Ishikawa (cell line): ENCODE data around the gene CHRNA1.

Source experiments
- CREB1 ChIP-seq: IDR thresholded peaks from 2 replicates; pipeline ENCODE4 v1.6.1; 2012; ENCODE audit warnings: low read depth
- EP300 ChIP-seq: IDR thresholded peaks from 2 replicates; pipeline ENCODE4 v1.6.1; 2012; ENCODE audit warnings: borderline replicate concordance
- FOXM1 ChIP-seq: IDR thresholded peaks from 2 replicates; pipeline ENCODE4 v1.6.1; 2012; ENCODE audit warnings: low read depth, borderline replicate concordance
- RAD21 ChIP-seq: IDR thresholded peaks from 2 replicates; pipeline ENCODE4 v1.6.1; 2012; ENCODE audit warnings: low read depth
- TAF1 ChIP-seq: IDR thresholded peaks from 2 replicates; pipeline ENCODE4 v1.6.1; 2012; ENCODE audit warnings: low read depth, mild to moderate bottlenecking
- TCF12 ChIP-seq: IDR thresholded peaks from 2 replicates; pipeline ENCODE4 v1.6.1; 2012; ENCODE audit warnings: low read depth
- TEAD4 ChIP-seq: IDR thresholded peaks from 2 replicates; pipeline ENCODE4 v1.6.1; 2012
- YY1 ChIP-seq: IDR thresholded peaks from 2 replicates; pipeline ENCODE4 v1.6.1; 2012; ENCODE audit warnings: low read depth
- ZBTB7A ChIP-seq: IDR thresholded peaks from 2 replicates; pipeline ENCODE4 v1.6.1; 2012; ENCODE audit warnings: low read depth
- TF ChIP-seq, protein P1 (sequence below): IDR thresholded peaks from 2 replicates; pipeline ENCODE4 v1.6.1; 2012
- TF ChIP-seq, protein P2 (sequence below): IDR thresholded peaks from 2 replicates; pipeline ENCODE4 v1.6.1; 2012; ENCODE audit warnings: low read depth, mild to moderate bottlenecking

The CHRNA1 gene

DNA sequence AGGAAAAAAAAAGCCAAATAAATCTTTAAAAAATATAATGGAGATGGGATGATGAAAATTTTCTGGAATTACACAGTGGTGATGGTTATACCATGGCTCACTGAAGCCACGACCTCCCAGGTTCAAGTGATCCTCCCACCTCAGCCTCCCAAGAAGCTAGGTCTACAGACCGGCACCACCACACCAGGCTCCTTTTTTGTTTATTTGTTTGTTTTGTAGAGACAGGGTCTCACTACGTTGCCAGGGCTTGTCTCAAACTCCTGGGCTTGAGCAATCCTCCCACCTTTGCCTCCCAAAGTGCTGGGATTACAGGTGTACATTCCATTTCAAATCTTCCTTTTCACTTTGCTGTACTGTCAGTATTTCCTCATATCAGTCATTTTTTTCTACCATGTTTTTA lies 61.7 kb downstream of the CHRNA1 start:
- TF ChIP-seq TCF12 (no peak), YY1 (no peak), FOXM1 (no peak), RAD21 (no peak), TAF1 (no peak), TEAD4 (no peak), EP300 (no peak), CREB1 (no peak), ZBTB7A (no peak)
- TF ChIP-seq, protein P1, sequence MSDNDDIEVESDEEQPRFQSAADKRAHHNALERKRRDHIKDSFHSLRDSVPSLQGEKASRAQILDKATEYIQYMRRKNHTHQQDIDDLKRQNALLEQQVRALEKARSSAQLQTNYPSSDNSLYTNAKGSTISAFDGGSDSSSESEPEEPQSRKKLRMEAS: no peak
- TF ChIP-seq, protein P2, sequence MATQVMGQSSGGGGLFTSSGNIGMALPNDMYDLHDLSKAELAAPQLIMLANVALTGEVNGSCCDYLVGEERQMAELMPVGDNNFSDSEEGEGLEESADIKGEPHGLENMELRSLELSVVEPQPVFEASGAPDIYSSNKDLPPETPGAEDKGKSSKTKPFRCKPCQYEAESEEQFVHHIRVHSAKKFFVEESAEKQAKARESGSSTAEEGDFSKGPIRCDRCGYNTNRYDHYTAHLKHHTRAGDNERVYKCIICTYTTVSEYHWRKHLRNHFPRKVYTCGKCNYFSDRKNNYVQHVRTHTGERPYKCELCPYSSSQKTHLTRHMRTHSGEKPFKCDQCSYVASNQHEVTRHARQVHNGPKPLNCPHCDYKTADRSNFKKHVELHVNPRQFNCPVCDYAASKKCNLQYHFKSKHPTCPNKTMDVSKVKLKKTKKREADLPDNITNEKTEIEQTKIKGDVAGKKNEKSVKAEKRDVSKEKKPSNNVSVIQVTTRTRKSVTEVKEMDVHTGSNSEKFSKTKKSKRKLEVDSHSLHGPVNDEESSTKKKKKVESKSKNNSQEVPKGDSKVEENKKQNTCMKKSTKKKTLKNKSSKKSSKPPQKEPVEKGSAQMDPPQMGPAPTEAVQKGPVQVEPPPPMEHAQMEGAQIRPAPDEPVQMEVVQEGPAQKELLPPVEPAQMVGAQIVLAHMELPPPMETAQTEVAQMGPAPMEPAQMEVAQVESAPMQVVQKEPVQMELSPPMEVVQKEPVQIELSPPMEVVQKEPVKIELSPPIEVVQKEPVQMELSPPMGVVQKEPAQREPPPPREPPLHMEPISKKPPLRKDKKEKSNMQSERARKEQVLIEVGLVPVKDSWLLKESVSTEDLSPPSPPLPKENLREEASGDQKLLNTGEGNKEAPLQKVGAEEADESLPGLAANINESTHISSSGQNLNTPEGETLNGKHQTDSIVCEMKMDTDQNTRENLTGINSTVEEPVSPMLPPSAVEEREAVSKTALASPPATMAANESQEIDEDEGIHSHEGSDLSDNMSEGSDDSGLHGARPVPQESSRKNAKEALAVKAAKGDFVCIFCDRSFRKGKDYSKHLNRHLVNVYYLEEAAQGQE: no peak

DNA sequence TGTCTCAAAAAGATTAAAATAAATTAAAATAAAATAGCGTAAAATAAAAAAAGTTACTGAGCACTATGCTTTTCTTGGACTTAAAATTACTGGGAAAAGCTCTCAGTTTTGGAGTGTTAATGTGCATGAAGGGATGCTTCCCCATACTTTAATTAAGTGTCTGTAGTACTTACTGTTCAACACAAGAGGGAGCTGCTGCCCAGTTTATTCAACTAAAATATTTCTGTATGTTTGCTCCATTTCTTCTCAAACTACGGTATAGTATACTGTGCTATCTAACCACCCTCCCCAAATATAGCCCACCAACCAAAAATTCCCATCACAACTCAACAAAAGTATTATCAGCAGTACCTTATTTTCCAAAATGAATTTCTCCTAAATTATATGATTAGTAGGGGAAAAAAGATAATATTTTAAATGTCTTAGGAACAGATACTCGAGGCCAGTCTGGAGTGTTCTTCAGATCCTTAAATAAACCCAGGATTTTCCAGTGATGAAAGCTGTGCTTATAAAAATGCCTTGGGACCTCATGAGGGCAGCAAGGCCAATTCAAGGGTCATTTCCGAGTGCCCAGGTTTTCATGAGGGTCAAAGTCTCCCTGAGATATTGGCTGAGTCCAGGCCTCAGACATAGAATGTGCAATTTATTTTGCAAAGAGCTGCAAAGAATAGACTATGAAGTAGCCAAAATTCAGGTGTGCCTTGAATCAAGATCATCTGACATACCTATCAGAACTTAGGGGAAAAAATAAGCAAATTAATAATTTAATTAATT lies 64.1 kb downstream of the CHRNA1 start:
- TF ChIP-seq RAD21: peak; percentile 76
- TF ChIP-seq, protein P1: no peak
